HepG2 (cell line): ENCODE measurements around the gene KLHL40. TPM values are rescaled to one million over a fixed set of nuclear protein-coding genes. Genes with fewer than 3 reads are reported as not detected.

Experiments
- ATAC-seq: fragments of 200-7000 bp; cut with Tn5 transposase; 3 replicates; pipeline ENCODE4 v1.9.1; 2020; ENCODE audit warnings: mild to moderate bottlenecking, moderate library complexity
- BruUV-seq: library from RNA; stranded (reverse); fragments of 400-500 nt; replicated peaks from 2 replicates; lab custom pipeline; 2021; lab: Mats Ljungman, UMichigan
- CTCF ChIA-PET: fragments of 300-600 bp; formaldehyde crosslinking; extraction: SDS; loops from one replicate; lab custom pipeline; 2021; ENCODE audit warnings: low total read pairs, inconsistent platforms, low intra/inter-chr PET ratio; lab: Yijun Ruan, JAX
- POLR2A ChIA-PET: fragments of 350-600 bp; sonication (Branson Sonifier 250); formaldehyde crosslinking; loops from one replicate; lab custom pipeline; 2020; ENCODE audit warnings: antibody characterized with exemption, inconsistent platforms; lab: Yijun Ruan, JAX
- DNase-seq: peaks from one replicate; pipeline ENCODE4 v3.0.0-alpha.2; 2015; ENCODE audit warnings: low spot score
- FAIRE-seq: peaks from 3 replicates; lab custom pipeline; 2011; peaks lifted over from hg19 to GRCh38; lab: Jason Lieb, UNC
- H2AFZ ChIP-seq: one replicate; pipeline ENCODE4 v1.6.1; 2011; ENCODE audit warnings: low read length, inconsistent platforms
- H3K27ac ChIP-seq: fragments of 300-600 bp; 3 replicates; pipeline ENCODE4 v1.8.0; 2011; ENCODE audit warnings: mixed run types, mild to moderate bottlenecking, mixed read lengths, low read length, inconsistent platforms; ENCODE audit not compliant: insufficient read depth; ENCODE audit errors: extremely low read length
- H3K27me3 ChIP-seq, 2 experiments: fragments of 200-600 bp in 1 of 2; 2 replicates in 1 of 2; 3 replicates in 1 of 2; pipeline versions ENCODE4 v1.6.0 to v1.8.0; 2011; ENCODE audit warnings: low read length in 2 of 2, mild to moderate bottlenecking in 2 of 2, moderate library complexity in 2 of 2, inconsistent platforms in 1 of 2; ENCODE audit not compliant: insufficient read depth in 2 of 2, control insufficient read depth in 1 of 2
- H3K36me3 ChIP-seq, 2 experiments: fragments of 200-600 bp in 1 of 2; replicated peaks in 1 of 2; 2 replicates in 1 of 2; 3 replicates in 1 of 2; pipeline versions ENCODE4 v1.5.1 to v1.8.0; 2011; ENCODE audit warnings: low read length in 2 of 2, inconsistent platforms in 1 of 2; ENCODE audit not compliant: insufficient read depth in 2 of 2, control insufficient read depth in 1 of 2
- H3K4me1 ChIP-seq: 2 replicates; pipeline ENCODE4 v1.5.1; 2012; ENCODE audit warnings: low read length, inconsistent platforms; ENCODE audit not compliant: insufficient read depth
- H3K4me2 ChIP-seq: 2 replicates; pipeline ENCODE4 v1.6.0; 2011; ENCODE audit warnings: low read depth, low read length, inconsistent platforms
- H3K4me3 ChIP-seq, 3 experiments: fragments of 200-600 bp in 1 of 3; sonication (generic), shearing (Covaris generic) in 1 of 3; replicated peaks in 1 of 3; 2 replicates each; pipeline ENCODE4 v1.5.1; 2011 to 2016; ENCODE audit warnings: low read length in 3 of 3, inconsistent platforms in 2 of 3, low read depth in 2 of 3, mild to moderate bottlenecking in 2 of 3, control low read depth in 1 of 3, mixed read lengths in 1 of 3; ENCODE audit not compliant: insufficient read depth in 1 of 3
- H3K79me2 ChIP-seq: one replicate; pipeline ENCODE4 v1.6.1; 2011; ENCODE audit warnings: low read length, inconsistent platforms; ENCODE audit not compliant: insufficient read depth
- H3K9ac ChIP-seq: 2 replicates; pipeline ENCODE4 v1.6.0; 2011; ENCODE audit warnings: mild to moderate bottlenecking, low read depth, low read length, inconsistent platforms; ENCODE audit not compliant: insufficient read depth
- H3K9me3 ChIP-seq: 2 replicates; pipeline ENCODE4 v1.5.1; 2012; ENCODE audit warnings: mild to moderate bottlenecking, low read length
- H4K20me1 ChIP-seq: 2 replicates; pipeline ENCODE4 v1.6.0; 2011; ENCODE audit warnings: inconsistent platforms, mild to moderate bottlenecking, low read length, moderate library complexity; ENCODE audit not compliant: insufficient read depth
- KDM5A ChIP-seq: fragments of 200-600 bp; sonication (generic); IDR thresholded peaks from 2 replicates; pipeline ENCODE4 v1.7.0; 2018; ENCODE audit warnings: antibody characterized with exemption, mild to moderate bottlenecking, low read length, borderline replicate concordance
- RNF2 ChIP-seq: fragments of 450-650 bp; conservative IDR thresholded peaks from 2 replicates; pipeline ENCODE4 v1.6.1; 2016; ENCODE audit warnings: low read depth
- WGBS: methylation state at CpG from one replicate; pipeline ENCODE4 v1.1.6; 2017; ENCODE audit warnings: low lambda C conversion rate; 5-methylcytosine and 5-hydroxymethylcytosine counted together
- in situ Hi-C: cut with HindIII; loops from 2 replicates; pipeline ENCODE4 v1.10.0; 2017; ENCODE audit warnings: low pct_unique_long_range_greater_than_20kb; ENCODE audit not compliant: extremely low pct_ligation_motif_present
- intact Hi-C: fragments of 100-400 bp; cut with micrococcal nuclease; formaldehyde crosslinking; loops from one replicate; pipeline ENCODE4 v1.10.0; 2022; ENCODE audit not compliant: unreplicated experiment
- polyA plus RNA-seq, 8 experiments: library from polyadenylated mRNA; depleted of rRNA in 3 of 8; stranded (reverse) in 7 of 8; unstranded in 1 of 8; fragments of >200 nt; fragmentation: Illumina TruSeq in 4 of 8; extraction: Trizol in 4 of 8; gene quantifications; 2 replicates each; pipeline versions ENCODE4 v1.2.1 to v1.2.3, GENCODE V29; 2011 to 2016; ENCODE audit warnings: low read depth in 4 of 8, missing spikeins in 1 of 8, mixed read lengths in 1 of 8; ENCODE audit not compliant: insufficient read depth in 1 of 8
- total RNA-seq, 5 experiments: library from RNA; depleted of rRNA; stranded (reverse); fragments of >200 nt; fragmentation: Illumina TruSeq; extraction: Trizol; gene quantifications; 2 replicates each; pipeline ENCODE4 v1.2.3, GENCODE V29; 2016; ENCODE audit warnings: low read depth in 1 of 5
- TF ChIP-seq, protein P1 (sequence below), 2 experiments: sonication (generic) in 1 of 2; formaldehyde crosslinking in 1 of 2; IDR thresholded peaks; 2 replicates each; pipeline versions ENCODE4 v1.6.1 to v1.9.0; 2014 to 2022; ENCODE audit warnings: antibody characterized with exemption in 1 of 2, borderline replicate concordance in 1 of 2, inconsistent platforms in 1 of 2, low read depth in 1 of 2, missing genetic modification reagents in 1 of 2
- TF ChIP-seq, protein P2 (sequence below): sonication (generic); formaldehyde crosslinking; IDR thresholded peaks from 2 replicates; pipeline ENCODE4 v1.4.0; 2020; ENCODE audit warnings: missing genetic modification reagents

Gene KLHL40
- total and polyA plus RNA-seq, 2 of the 13 experiments (the other 11 are each of a cell fraction or from before 2014, with no cell fraction given): not detected

DNA sequence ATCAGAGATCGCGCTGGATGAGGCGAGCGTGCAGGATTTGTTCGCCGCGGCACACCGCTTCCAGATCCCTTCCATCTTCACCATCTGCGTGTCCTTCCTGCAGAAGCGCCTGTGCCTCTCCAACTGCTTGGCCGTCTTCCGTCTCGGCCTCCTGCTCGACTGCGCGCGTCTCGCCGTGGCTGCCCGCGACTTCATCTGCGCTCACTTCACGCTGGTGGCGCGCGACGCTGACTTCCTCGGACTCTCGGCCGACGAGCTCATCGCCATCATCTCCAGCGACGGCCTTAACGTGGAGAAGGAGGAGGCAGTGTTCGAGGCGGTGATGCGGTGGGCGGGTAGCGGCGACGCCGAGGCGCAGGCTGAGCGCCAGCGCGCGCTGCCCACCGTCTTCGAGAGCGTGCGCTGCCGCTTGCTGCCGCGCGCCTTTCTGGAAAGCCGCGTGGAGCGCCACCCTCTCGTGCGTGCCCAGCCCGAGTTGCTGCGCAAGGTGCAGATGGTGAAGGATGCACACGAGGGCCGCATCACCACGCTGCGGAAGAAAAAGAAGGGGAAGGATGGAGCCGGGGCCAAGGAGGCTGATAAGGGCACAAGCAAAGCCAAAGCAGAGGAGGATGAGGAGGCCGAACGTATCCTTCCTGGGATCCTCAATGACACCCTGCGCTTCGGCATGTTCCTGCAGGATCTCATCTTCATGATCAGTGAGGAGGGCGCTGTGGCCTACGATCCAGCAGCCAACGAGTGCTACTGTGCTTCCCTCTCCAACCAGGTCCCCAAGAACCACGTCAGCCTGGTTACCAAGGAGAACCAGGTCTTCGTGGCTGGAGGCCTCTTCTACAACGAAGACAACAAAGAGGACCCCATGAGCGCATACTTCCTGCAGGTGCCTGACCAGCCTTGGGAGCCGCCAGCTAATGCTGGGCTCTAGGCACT is 819 bp downstream of the KLHL40 start:
- Histone ChIP-seq H3K9me3 (no peaks in the 10 kb centered on the region), H3K4me1 (peaks cover 5% of the 10 kb centered on the region; the same call in 1 of the 2 replicates), H3K27ac (no peak overlapping the region), H3K9ac (no peak overlapping the region), H4K20me1 (no peaks in the 10 kb centered on the region)
- DNase-seq: no peak
- in situ Hi-C loops: no loop called here
- FAIRE-seq: no peak
- ATAC-seq: no peak
- 79% methylated on average over 77 of the region's 80 CpGs for WGBS
- TF ChIP-seq RNF2: no peak
- TF ChIP-seq KDM5A: no peak
- TF ChIP-seq, protein P1, sequence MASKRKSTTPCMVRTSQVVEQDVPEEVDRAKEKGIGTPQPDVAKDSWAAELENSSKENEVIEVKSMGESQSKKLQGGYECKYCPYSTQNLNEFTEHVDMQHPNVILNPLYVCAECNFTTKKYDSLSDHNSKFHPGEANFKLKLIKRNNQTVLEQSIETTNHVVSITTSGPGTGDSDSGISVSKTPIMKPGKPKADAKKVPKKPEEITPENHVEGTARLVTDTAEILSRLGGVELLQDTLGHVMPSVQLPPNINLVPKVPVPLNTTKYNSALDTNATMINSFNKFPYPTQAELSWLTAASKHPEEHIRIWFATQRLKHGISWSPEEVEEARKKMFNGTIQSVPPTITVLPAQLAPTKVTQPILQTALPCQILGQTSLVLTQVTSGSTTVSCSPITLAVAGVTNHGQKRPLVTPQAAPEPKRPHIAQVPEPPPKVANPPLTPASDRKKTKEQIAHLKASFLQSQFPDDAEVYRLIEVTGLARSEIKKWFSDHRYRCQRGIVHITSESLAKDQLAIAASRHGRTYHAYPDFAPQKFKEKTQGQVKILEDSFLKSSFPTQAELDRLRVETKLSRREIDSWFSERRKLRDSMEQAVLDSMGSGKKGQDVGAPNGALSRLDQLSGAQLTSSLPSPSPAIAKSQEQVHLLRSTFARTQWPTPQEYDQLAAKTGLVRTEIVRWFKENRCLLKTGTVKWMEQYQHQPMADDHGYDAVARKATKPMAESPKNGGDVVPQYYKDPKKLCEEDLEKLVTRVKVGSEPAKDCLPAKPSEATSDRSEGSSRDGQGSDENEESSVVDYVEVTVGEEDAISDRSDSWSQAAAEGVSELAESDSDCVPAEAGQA (IDR thresholded peaks at IDR 0.05; ENCODE audit: low read depth): no peak
- TF ChIP-seq, protein P1 (CRISPR knock-in tag; IDR thresholded peaks at IDR 0.05; ENCODE audit: borderline replicate concordance): no peak
- TF ChIP-seq, protein P2, sequence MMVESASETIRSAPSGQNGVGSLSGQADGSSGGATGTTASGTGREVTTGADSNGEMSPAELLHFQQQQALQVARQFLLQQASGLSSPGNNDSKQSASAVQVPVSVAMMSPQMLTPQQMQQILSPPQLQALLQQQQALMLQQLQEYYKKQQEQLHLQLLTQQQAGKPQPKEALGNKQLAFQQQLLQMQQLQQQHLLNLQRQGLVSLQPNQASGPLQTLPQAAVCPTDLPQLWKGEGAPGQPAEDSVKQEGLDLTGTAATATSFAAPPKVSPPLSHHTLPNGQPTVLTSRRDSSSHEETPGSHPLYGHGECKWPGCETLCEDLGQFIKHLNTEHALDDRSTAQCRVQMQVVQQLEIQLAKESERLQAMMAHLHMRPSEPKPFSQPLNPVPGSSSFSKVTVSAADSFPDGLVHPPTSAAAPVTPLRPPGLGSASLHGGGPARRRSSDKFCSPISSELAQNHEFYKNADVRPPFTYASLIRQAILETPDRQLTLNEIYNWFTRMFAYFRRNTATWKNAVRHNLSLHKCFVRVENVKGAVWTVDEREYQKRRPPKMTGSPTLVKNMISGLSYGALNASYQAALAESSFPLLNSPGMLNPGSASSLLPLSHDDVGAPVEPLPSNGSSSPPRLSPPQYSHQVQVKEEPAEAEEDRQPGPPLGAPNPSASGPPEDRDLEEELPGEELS (CRISPR knock-in tag): no peak
- TF ChIP-seq, all 625 proteins: peak for 0
- Histone ChIP-seq H3K4me2 (no peak overlapping the region), H3K79me2 (no peaks in the 10 kb centered on the region), H3K4me3 (no peak overlapping the region), H3K27me3 (peaks cover 3 to 46% of the 10 kb centered on the region in 2 experiments; a peak in 3 of 5 replicates), H2AFZ (no peak overlapping the region), H3K36me3 (no peaks in the 10 kb centered on the region)
- intact Hi-C loops: no loop called here
- no TSS peak for BruUV-seq
- POLR2A ChIA-PET: no interaction called here
- CTCF ChIA-PET: no interaction called here
